ENCODE data around the gene PRM2. TPM values are rescaled to one million over a fixed set of nuclear protein-coding genes. Genes with fewer than 3 reads are reported as not detected.
A peak's percentile ranks its signal among the peaks of the same experiment; 100 is the strongest.

PRM2 gene
- total and polyA plus RNA-seq, 2 of the 8 experiments (the other 6 are each of a cell fraction or from before 2014, with no cell fraction given) = not detected

GRCh38 chr16:11291091-11291703, 14.9 kb upstream of the PRM2 start:
- H3K56ac ChIP-seq (replicated peaks; ENCODE audit: insufficient read length, low read depth, low read length) = no peak overlapping the region
- H4K5ac ChIP-seq (ENCODE audit: insufficient read length, low read depth, low read length) = no peak overlapping the region
- H4K20me1 ChIP-seq (replicated peaks in 1 of 2; ENCODE audit: control insufficient read depth in 1 of 2, insufficient read depth in 2 of 2, low read length in 2 of 2) = no peaks in the 10 kb centered on the region
- H3K23ac ChIP-seq (ENCODE audit: insufficient read length) = no peak overlapping the region
- no peak overlapping the region for H3K4me3 ChIP-seq (ENCODE audit: extremely low read depth in 1 of 4, insufficient read depth in 2 of 4, low read depth in 3 of 4, low read length in 4 of 4)
- no peaks in the 10 kb centered on the region for H3K79me2 ChIP-seq (ENCODE audit: control insufficient read depth in 1 of 2, insufficient read depth in 2 of 2, low read length in 2 of 2)
- H3K4me1 ChIP-seq (replicated peaks in 1 of 4; ENCODE audit: control insufficient read depth in 3 of 4, insufficient read depth in 4 of 4, low read length in 3 of 4) = peaks cover 0 to 3% (median under 1%) of the 10 kb centered on the region in 4 experiments; a peak in 5 of 7 replicates
- WGBS, 2 experiments (ENCODE audit: extremely low coverage in 1 of 2, insufficient coverage in 1 of 2, insufficient read length in 1 of 2, insufficient replicate concordance in 2 of 2, low coverage in 1 of 2, low lambda C conversion rate in 2 of 2, missing lambda C conversion rate in 1 of 2) = 70% methylated on average over 10 of the region's 10 CpGs; no CpG with 5 or more reads in 1 of the 2 experiments
- TF ChIP-seq MAX (IDR thresholded peaks at IDR 0.05) (0 out of 2 replicates have a peak, but pooled peaks have one; percentile 13), EGR1 (IDR thresholded peaks at IDR 0.05; ENCODE audit: borderline replicate concordance, low read depth, low read length) (no peak)
- H3K14ac ChIP-seq (ENCODE audit: insufficient read length) = no peak overlapping the region
- H2BK20ac ChIP-seq (ENCODE audit: low read length) = peak overlapping the region; percentile 90; the same call in 1 of the 2 replicates
- FAIRE-seq (no peak), DNase-seq (ENCODE audit: low read depth in 1 of 2, low spot score in 2 of 2) (no peak)
- no peak overlapping the region for H3K18ac ChIP-seq (ENCODE audit: extremely low read depth, low read length)
- ChIA-PET POLR2A (ENCODE audit: partially characterized antibody) (interaction anchor here (1.8 to 2.1 kb wide), 3 partner anchors 8 to 35 kb away, joined by 5 to 9 read pairs (median 5); partner anchors contain the start of gene SOCS1), CTCF (ENCODE audit: partially characterized antibody) (interaction anchor here (2.4 kb wide), 1 partner anchor 35 kb away, joined by 7 read pairs; the partner anchor contains the start of gene SOCS1)
- H2AFZ ChIP-seq (ENCODE audit: low read length) = no peak overlapping the region
- H3K9ac ChIP-seq (replicated peaks in 1 of 4; ENCODE audit: extremely low read depth in 1 of 4, low read depth in 3 of 4, low read length in 3 of 4) = 0 out of 7 replicates have a peak overlapping the region, but pooled peaks of 1 of the 4 experiments have one; percentile 7
- H3K4me2 ChIP-seq (ENCODE audit: insufficient read depth in 1 of 2, low read depth in 2 of 2, low read length in 2 of 2) = peak overlapping the region in 1 of 2 experiments; percentile 10; a peak in 1 of 4 replicates
- H3K27me3 ChIP-seq (replicated peaks in 1 of 4; ENCODE audit: control insufficient read depth in 3 of 4, extremely low read depth in 1 of 4, insufficient read depth in 3 of 4, low read length in 3 of 4) = peaks cover 0 to 2% (median 1%) of the 10 kb centered on the region in 4 experiments; a peak in 1 of 7 replicates
- peak overlapping the region; percentile 87; the same call in 1 of the 2 replicates for H2BK5ac ChIP-seq (ENCODE audit: low read depth, low read length)
- H2BK12ac ChIP-seq (ENCODE audit: low read depth, low read length) = peak overlapping the region; percentile 97; the same call in 1 of the 2 replicates
- H3K36me3 ChIP-seq (ENCODE audit: control insufficient read depth in 2 of 4, insufficient read depth in 4 of 4, low read length in 3 of 4) = no peaks in the 10 kb centered on the region
- no peak overlapping the region for H2BK15ac ChIP-seq (ENCODE audit: low read length)
- H4K91ac ChIP-seq (replicated peaks; ENCODE audit: insufficient read length, low read length) = no peak overlapping the region
- H3K9me3 ChIP-seq (ENCODE audit: insufficient read depth in 2 of 2, low read depth in 1 of 2, low read length in 1 of 2) = no peaks in the 10 kb centered on the region; a peak in 1 of 4 replicates
- no peaks in the 10 kb centered on the region for H3K79me1 ChIP-seq (ENCODE audit: low read depth, low read length)
- H2BK120ac ChIP-seq (replicated peaks; ENCODE audit: low read depth, low read length) = no peak overlapping the region
- no peak overlapping the region for H4K8ac ChIP-seq (ENCODE audit: extremely low read depth, insufficient read depth, low read length)
- no peak overlapping the region for H3K27ac ChIP-seq (ENCODE audit: low read depth, low read length)
- no peak overlapping the region; the same call in 1 of the 2 replicates for H2AK5ac ChIP-seq (ENCODE audit: low read depth, low read length)
- H3K4ac ChIP-seq (replicated peaks; ENCODE audit: insufficient read length, low read depth, low read length) = no peak overlapping the region
- no peaks in the 10 kb centered on the region for H3K23me2 ChIP-seq (ENCODE audit: low read depth, low read length)

All from H1 (cell line).